ENCODE results near the gene SLC2A10. TPM values are rescaled to one million over a fixed set of nuclear protein-coding genes. Genes with fewer than 3 reads are reported as not detected.
A peak's percentile ranks its signal among the peaks of the same experiment; 100 is the strongest.

SLC2A10 gene
- total RNA-seq, 1 donor: 44.2 TPM

DNA sequence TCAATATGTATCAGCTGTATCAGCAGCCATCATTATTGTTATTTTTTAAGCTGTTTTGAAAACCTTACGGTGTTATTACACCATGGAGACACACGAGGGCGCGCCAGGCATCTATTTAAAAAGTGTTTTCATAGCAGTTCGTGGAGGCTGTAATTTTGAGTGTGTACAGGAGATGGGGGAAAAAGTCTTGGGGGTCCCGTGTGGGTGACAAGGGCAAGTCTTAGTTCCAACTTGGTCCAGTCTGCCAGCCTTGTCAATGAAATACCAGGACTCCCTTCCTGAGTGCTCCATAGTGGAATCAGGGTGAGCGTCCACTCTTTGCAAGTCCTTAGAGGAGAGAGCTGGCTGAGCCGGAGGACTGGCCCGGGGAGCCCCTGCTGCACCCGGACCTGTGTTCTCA lies 43.3 kb downstream of the SLC2A10 start:
- no peaks in the 10 kb centered on the region for H3K36me3 ChIP-seq (ENCODE audit: insufficient read depth, low read length)
- DNase-seq (ENCODE audit: insufficient read length, low spot score, missing footprints): peak; percentile 80
- H3K4me1 ChIP-seq (ENCODE audit: insufficient read depth, low read length): peaks cover 9% of the 10 kb centered on the region
- TF ChIP-seq, protein P1, sequence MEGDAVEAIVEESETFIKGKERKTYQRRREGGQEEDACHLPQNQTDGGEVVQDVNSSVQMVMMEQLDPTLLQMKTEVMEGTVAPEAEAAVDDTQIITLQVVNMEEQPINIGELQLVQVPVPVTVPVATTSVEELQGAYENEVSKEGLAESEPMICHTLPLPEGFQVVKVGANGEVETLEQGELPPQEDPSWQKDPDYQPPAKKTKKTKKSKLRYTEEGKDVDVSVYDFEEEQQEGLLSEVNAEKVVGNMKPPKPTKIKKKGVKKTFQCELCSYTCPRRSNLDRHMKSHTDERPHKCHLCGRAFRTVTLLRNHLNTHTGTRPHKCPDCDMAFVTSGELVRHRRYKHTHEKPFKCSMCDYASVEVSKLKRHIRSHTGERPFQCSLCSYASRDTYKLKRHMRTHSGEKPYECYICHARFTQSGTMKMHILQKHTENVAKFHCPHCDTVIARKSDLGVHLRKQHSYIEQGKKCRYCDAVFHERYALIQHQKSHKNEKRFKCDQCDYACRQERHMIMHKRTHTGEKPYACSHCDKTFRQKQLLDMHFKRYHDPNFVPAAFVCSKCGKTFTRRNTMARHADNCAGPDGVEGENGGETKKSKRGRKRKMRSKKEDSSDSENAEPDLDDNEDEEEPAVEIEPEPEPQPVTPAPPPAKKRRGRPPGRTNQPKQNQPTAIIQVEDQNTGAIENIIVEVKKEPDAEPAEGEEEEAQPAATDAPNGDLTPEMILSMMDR (IDR thresholded peaks at IDR 0.05; ENCODE audit: extremely low read depth, low read depth, low read length): peak; percentile 81
- H3K4me3 ChIP-seq (ENCODE audit: insufficient read depth, low read length): peak overlapping the region; percentile 48
- no peaks in the 10 kb centered on the region for H3K9me3 ChIP-seq (ENCODE audit: low read depth, low read length)
- no peaks in the 10 kb centered on the region for H3K27me3 ChIP-seq (ENCODE audit: insufficient read depth, low read length)
- H4K20me1 ChIP-seq (ENCODE audit: insufficient read depth, low read length): no peaks in the 10 kb centered on the region
- H2AFZ ChIP-seq (ENCODE audit: low read length): peak overlapping the region; percentile 63
- H3K4me2 ChIP-seq (ENCODE audit: insufficient read depth, low read length): peak overlapping the region; percentile 60
- no peak overlapping the region for H3K27ac ChIP-seq (ENCODE audit: low read depth, low read length)
- no peaks in the 10 kb centered on the region for H3K79me2 ChIP-seq (ENCODE audit: insufficient read depth, low read length)

DNA sequence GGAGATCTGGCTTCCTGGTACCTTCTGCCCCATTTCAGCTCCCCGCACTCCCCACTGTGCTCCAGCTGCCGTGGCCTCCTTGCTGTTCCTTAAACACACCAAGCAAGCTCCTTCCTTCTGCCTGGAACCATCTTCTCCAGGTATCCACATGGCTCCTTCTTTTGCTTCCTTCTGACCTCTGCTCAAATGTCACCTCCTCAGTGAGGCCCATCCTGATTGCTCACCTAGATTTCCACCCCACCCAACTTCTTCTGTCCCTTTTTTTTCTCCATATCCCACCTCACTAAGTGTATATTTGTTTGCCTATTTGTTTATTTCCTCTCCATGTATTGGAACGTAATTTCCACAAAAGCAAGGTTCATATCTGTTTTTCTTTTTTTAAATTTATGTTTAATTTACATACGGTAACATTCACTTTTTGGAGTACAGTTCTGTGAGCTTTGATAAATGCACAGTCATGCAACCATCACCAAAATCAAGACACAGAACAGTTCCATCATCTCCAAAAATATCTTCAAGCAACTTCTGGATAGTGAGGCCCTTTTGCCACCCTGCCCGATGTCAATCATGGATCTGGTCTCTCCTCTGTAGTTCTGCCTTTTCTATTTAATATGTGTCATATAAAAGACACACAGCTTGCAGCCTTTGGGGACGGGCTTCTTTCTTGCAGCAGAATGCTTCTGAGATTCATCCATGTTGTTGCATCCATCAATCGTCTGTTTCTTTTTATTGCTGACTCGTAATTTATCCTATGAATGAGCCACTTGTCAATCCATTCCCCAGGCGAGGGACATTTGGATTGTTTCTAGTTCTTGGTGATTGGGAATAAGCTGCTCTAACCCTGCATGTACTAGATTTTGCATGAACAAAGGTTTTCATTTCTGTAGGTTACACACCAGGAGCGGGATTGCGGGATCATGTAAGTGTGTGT lies 46.3 kb downstream of the SLC2A10 start:
- peaks cover 3% of the 10 kb centered on the region for H3K4me1 ChIP-seq (ENCODE audit: insufficient read depth, low read length)
- H3K9me3 ChIP-seq (ENCODE audit: low read depth, low read length): no peaks in the 10 kb centered on the region
- H3K4me2 ChIP-seq (ENCODE audit: insufficient read depth, low read length): no peak overlapping the region
- no peak overlapping the region for H3K27ac ChIP-seq (ENCODE audit: low read depth, low read length)
- H2AFZ ChIP-seq (ENCODE audit: low read length): no peak overlapping the region
- TF ChIP-seq, protein P1 (IDR thresholded peaks at IDR 0.05; ENCODE audit: extremely low read depth, low read depth, low read length): no peak
- H3K27me3 ChIP-seq (ENCODE audit: insufficient read depth, low read length): peaks cover 4% of the 10 kb centered on the region
- DNase-seq (ENCODE audit: insufficient read length, low spot score, missing footprints): no peak
- H3K4me3 ChIP-seq (ENCODE audit: insufficient read depth, low read length): no peak overlapping the region
- no peaks in the 10 kb centered on the region for H3K79me2 ChIP-seq (ENCODE audit: insufficient read depth, low read length)
- no peaks in the 10 kb centered on the region for H3K36me3 ChIP-seq (ENCODE audit: insufficient read depth, low read length)
- H4K20me1 ChIP-seq (ENCODE audit: insufficient read depth, low read length): no peaks in the 10 kb centered on the region

DNA sequence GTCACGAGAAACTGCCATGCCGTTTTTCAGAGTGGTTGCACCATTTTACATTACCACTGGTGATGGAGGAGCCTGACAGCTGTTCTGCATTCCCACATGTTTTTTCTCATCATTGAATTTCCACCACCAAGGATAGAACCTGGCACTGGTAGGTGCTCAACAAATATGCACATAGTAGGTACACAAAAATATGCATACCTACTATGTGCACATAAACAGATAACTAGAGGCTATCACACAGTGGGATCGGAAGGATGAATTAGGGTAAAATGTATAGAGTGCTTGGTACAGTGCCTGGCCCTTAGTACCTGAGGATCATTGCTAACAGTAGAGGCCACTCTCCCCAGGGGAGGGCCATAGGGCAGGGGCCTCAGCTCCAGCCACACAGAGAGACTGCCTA lies 47.0 kb downstream of the SLC2A10 start:
- H3K4me1 ChIP-seq (ENCODE audit: insufficient read depth, low read length): peaks cover 3% of the 10 kb centered on the region
- H3K27ac ChIP-seq (ENCODE audit: low read depth, low read length): no peak overlapping the region
- peaks cover 4% of the 10 kb centered on the region for H3K27me3 ChIP-seq (ENCODE audit: insufficient read depth, low read length)
- H2AFZ ChIP-seq (ENCODE audit: low read length): no peak overlapping the region
- H3K79me2 ChIP-seq (ENCODE audit: insufficient read depth, low read length): no peaks in the 10 kb centered on the region
- no peak overlapping the region for H3K4me3 ChIP-seq (ENCODE audit: insufficient read depth, low read length)
- H3K9me3 ChIP-seq (ENCODE audit: low read depth, low read length): no peaks in the 10 kb centered on the region
- no peak overlapping the region for H3K4me2 ChIP-seq (ENCODE audit: insufficient read depth, low read length)
- no peaks in the 10 kb centered on the region for H3K36me3 ChIP-seq (ENCODE audit: insufficient read depth, low read length)
- TF ChIP-seq, protein P1 (IDR thresholded peaks at IDR 0.05; ENCODE audit: extremely low read depth, low read depth, low read length): no peak
- H4K20me1 ChIP-seq (ENCODE audit: insufficient read depth, low read length): no peaks in the 10 kb centered on the region
- DNase-seq (ENCODE audit: insufficient read length, low spot score, missing footprints): no peak

DNA sequence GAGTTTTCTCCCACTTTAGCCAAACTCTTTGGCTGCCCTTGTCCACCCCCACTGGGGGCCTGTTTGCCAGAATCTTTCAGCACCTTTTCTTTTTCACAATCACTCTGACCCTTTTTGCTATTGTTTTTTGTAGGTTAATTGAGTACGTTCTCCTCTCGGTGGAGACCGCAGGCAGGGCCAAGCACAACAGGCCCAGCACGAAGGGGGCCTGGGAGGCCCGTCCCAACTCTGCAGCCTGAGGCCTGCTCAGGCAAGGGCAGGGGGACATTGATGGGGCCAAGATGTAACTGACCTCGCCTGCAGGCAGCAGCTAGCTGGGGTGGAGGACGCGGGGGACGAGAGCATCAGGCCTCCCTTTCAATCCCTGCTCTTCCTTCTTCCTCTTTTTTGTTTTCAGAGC lies 47.7 kb downstream of the SLC2A10 start:
- no peaks in the 10 kb centered on the region for H3K79me2 ChIP-seq (ENCODE audit: insufficient read depth, low read length)
- no peak overlapping the region for H3K4me3 ChIP-seq (ENCODE audit: insufficient read depth, low read length)
- H3K36me3 ChIP-seq (ENCODE audit: insufficient read depth, low read length): no peaks in the 10 kb centered on the region
- no peaks in the 10 kb centered on the region for H3K9me3 ChIP-seq (ENCODE audit: low read depth, low read length)
- H3K4me1 ChIP-seq (ENCODE audit: insufficient read depth, low read length): peaks cover 3% of the 10 kb centered on the region
- DNase-seq (ENCODE audit: insufficient read length, low spot score, missing footprints): no peak
- TF ChIP-seq, protein P1 (IDR thresholded peaks at IDR 0.05; ENCODE audit: extremely low read depth, low read depth, low read length): no peak
- H3K4me2 ChIP-seq (ENCODE audit: insufficient read depth, low read length): no peak overlapping the region
- H3K27me3 ChIP-seq (ENCODE audit: insufficient read depth, low read length): peaks cover 4% of the 10 kb centered on the region
- H2AFZ ChIP-seq (ENCODE audit: low read length): no peak overlapping the region
- no peaks in the 10 kb centered on the region for H4K20me1 ChIP-seq (ENCODE audit: insufficient read depth, low read length)
- no peak overlapping the region for H3K27ac ChIP-seq (ENCODE audit: low read depth, low read length)
